ENCODE data around the gene ESRRB.

ESRRB gene

GRCh38 chr14:76424359-76424758 lies 48.4 kb downstream of the ESRRB start:
- no peak for TF ChIP-seq GLIS3 (CRISPR knock-in tag; IDR thresholded peaks at IDR 0.05)
- TF ChIP-seq PATZ1 (CRISPR knock-in tag; IDR thresholded peaks at IDR 0.05; ENCODE audit: borderline replicate concordance) = no peak
- TF ChIP-seq ZNF70 (CRISPR knock-in tag; IDR thresholded peaks at IDR 0.05) = peak; percentile 90
- no peak for TF ChIP-seq BACH2 (CRISPR knock-in tag; IDR thresholded peaks at IDR 0.05; ENCODE audit: borderline replicate concordance)
- TF ChIP-seq TOX (CRISPR knock-in tag; IDR thresholded peaks at IDR 0.05; ENCODE audit: borderline replicate concordance) = no peak
- no peak for TF ChIP-seq CSDC2 (CRISPR knock-in tag; IDR thresholded peaks at IDR 0.05)
- no peak for TF ChIP-seq ZFP30 (CRISPR knock-in tag; IDR thresholded peaks at IDR 0.05)
- no peak for TF ChIP-seq TSHZ2 (CRISPR knock-in tag; IDR thresholded peaks at IDR 0.05)
- no peak for TF ChIP-seq RARB (CRISPR knock-in tag; IDR thresholded peaks at IDR 0.05)
- ATAC-seq = no peak

- TF ChIP-seq BACH2 (CRISPR knock-in tag; IDR thresholded peaks at IDR 0.05; ENCODE audit: borderline replicate concordance) (no peak), ZNF70 (CRISPR knock-in tag; IDR thresholded peaks at IDR 0.05) (no peak), TSHZ2 (CRISPR knock-in tag; IDR thresholded peaks at IDR 0.05) (no peak), PPARA (CRISPR knock-in tag; IDR thresholded peaks at IDR 0.05; ENCODE audit: borderline replicate concordance) (no peak), ZFP3 (CRISPR knock-in tag; IDR thresholded peaks at IDR 0.05) (no peak), TCF4 (CRISPR knock-in tag; IDR thresholded peaks at IDR 0.05; ENCODE audit: borderline replicate concordance) (no peak)
- peak; percentile 51; the same call in 2 of the 3 replicates for ATAC-seq
Measured at GRCh38 chr14:76426161-76426696, 50.3 kb downstream of the ESRRB start.

GRCh38 chr14:76428611-76429010 lies 52.7 kb downstream of the ESRRB start:
- TF ChIP-seq SNAI2 (CRISPR knock-in tag; IDR thresholded peaks at IDR 0.05) = no peak
- TF ChIP-seq ZFP30 (CRISPR knock-in tag; IDR thresholded peaks at IDR 0.05) = no peak
- no peak for TF ChIP-seq PPARA (CRISPR knock-in tag; IDR thresholded peaks at IDR 0.05; ENCODE audit: borderline replicate concordance)
- TF ChIP-seq TCF4 (CRISPR knock-in tag; IDR thresholded peaks at IDR 0.05; ENCODE audit: borderline replicate concordance) = no peak
- TF ChIP-seq TSHZ2 (CRISPR knock-in tag; IDR thresholded peaks at IDR 0.05) = no peak
- TF ChIP-seq POU6F1 (CRISPR knock-in tag; IDR thresholded peaks at IDR 0.05; ENCODE audit: borderline replicate concordance, low read depth) = no peak
- TF ChIP-seq ZNF565 (CRISPR knock-in tag; conservative IDR thresholded peaks at IDR 0.05; ENCODE audit: low read depth) = no peak
- ATAC-seq = no peak
